HepG2 (cell line): ENCODE measurements around the gene MEAK7. TPM values are rescaled to one million over a fixed set of nuclear protein-coding genes. Genes with fewer than 3 reads are reported as not detected.

ENCODE experiments used
- ATAC-seq: fragments of 200-7000 bp; cut with Tn5 transposase; 3 replicates; pipeline ENCODE4 v1.9.1; 2020; ENCODE audit warnings: mild to moderate bottlenecking, moderate library complexity
- BruUV-seq: library from RNA; stranded (reverse); fragments of 400-500 nt; replicated peaks from 2 replicates; lab custom pipeline; 2021; lab: Mats Ljungman, UMichigan
- CTCF ChIA-PET: fragments of 300-600 bp; formaldehyde crosslinking; extraction: SDS; loops from one replicate; lab custom pipeline; 2021; ENCODE audit warnings: low total read pairs, inconsistent platforms, low intra/inter-chr PET ratio; lab: Yijun Ruan, JAX
- POLR2A ChIA-PET: fragments of 350-600 bp; sonication (Branson Sonifier 250); formaldehyde crosslinking; loops from one replicate; lab custom pipeline; 2020; ENCODE audit warnings: antibody characterized with exemption, inconsistent platforms; lab: Yijun Ruan, JAX
- DNase-seq: peaks from one replicate; pipeline ENCODE4 v3.0.0-alpha.2; 2015; ENCODE audit warnings: low spot score
- FAIRE-seq: peaks from 3 replicates; lab custom pipeline; 2011; peaks lifted over from hg19 to GRCh38; lab: Jason Lieb, UNC
- H2AFZ ChIP-seq: one replicate; pipeline ENCODE4 v1.6.1; 2011; ENCODE audit warnings: low read length, inconsistent platforms
- H3K27ac ChIP-seq: fragments of 300-600 bp; 3 replicates; pipeline ENCODE4 v1.8.0; 2011; ENCODE audit warnings: mixed run types, mild to moderate bottlenecking, mixed read lengths, low read length, inconsistent platforms; ENCODE audit not compliant: insufficient read depth; ENCODE audit errors: extremely low read length
- H3K27me3 ChIP-seq, 2 experiments: fragments of 200-600 bp in 1 of 2; 2 replicates in 1 of 2; 3 replicates in 1 of 2; pipeline versions ENCODE4 v1.6.0 to v1.8.0; 2011; ENCODE audit warnings: low read length in 2 of 2, mild to moderate bottlenecking in 2 of 2, moderate library complexity in 2 of 2, inconsistent platforms in 1 of 2; ENCODE audit not compliant: insufficient read depth in 2 of 2, control insufficient read depth in 1 of 2
- H3K36me3 ChIP-seq, 2 experiments: fragments of 200-600 bp in 1 of 2; replicated peaks in 1 of 2; 2 replicates in 1 of 2; 3 replicates in 1 of 2; pipeline versions ENCODE4 v1.5.1 to v1.8.0; 2011; ENCODE audit warnings: low read length in 2 of 2, inconsistent platforms in 1 of 2; ENCODE audit not compliant: insufficient read depth in 2 of 2, control insufficient read depth in 1 of 2
- H3K4me1 ChIP-seq: 2 replicates; pipeline ENCODE4 v1.5.1; 2012; ENCODE audit warnings: low read length, inconsistent platforms; ENCODE audit not compliant: insufficient read depth
- H3K4me2 ChIP-seq: 2 replicates; pipeline ENCODE4 v1.6.0; 2011; ENCODE audit warnings: low read depth, low read length, inconsistent platforms
- H3K4me3 ChIP-seq, 3 experiments: fragments of 200-600 bp in 1 of 3; sonication (generic), shearing (Covaris generic) in 1 of 3; replicated peaks in 1 of 3; 2 replicates each; pipeline ENCODE4 v1.5.1; 2011 to 2016; ENCODE audit warnings: low read length in 3 of 3, inconsistent platforms in 2 of 3, low read depth in 2 of 3, mild to moderate bottlenecking in 2 of 3, control low read depth in 1 of 3, mixed read lengths in 1 of 3; ENCODE audit not compliant: insufficient read depth in 1 of 3
- H3K79me2 ChIP-seq: one replicate; pipeline ENCODE4 v1.6.1; 2011; ENCODE audit warnings: low read length, inconsistent platforms; ENCODE audit not compliant: insufficient read depth
- H3K9ac ChIP-seq: 2 replicates; pipeline ENCODE4 v1.6.0; 2011; ENCODE audit warnings: mild to moderate bottlenecking, low read depth, low read length, inconsistent platforms; ENCODE audit not compliant: insufficient read depth
- H3K9me3 ChIP-seq: 2 replicates; pipeline ENCODE4 v1.5.1; 2012; ENCODE audit warnings: mild to moderate bottlenecking, low read length
- H4K20me1 ChIP-seq: 2 replicates; pipeline ENCODE4 v1.6.0; 2011; ENCODE audit warnings: inconsistent platforms, mild to moderate bottlenecking, low read length, moderate library complexity; ENCODE audit not compliant: insufficient read depth
- ATF5 ChIP-seq: sonication (generic); formaldehyde crosslinking; IDR thresholded peaks from 2 replicates; pipeline ENCODE4 v1.4.0; 2020; ENCODE audit warnings: mild to moderate bottlenecking, low read depth, missing genetic modification reagents
- BHLHE40 ChIP-seq: IDR thresholded peaks from 2 replicates; pipeline ENCODE4 v1.6.1; 2011; ENCODE audit warnings: low read length, improper control_type of control experiment
- BORCS8-MEF2B ChIP-seq: sonication (generic); formaldehyde crosslinking; IDR thresholded peaks from 2 replicates; pipeline ENCODE4 v1.8.0; 2022; ENCODE audit warnings: mild to moderate bottlenecking, missing genetic modification reagents
- EP300 ChIP-seq, 3 experiments: sonication (generic) in 1 of 3; formaldehyde crosslinking in 1 of 3; IDR thresholded peaks; 2 replicates each; pipeline versions ENCODE4 v1.5.1 to v1.6.1; 2011 to 2020; ENCODE audit warnings: low read depth in 2 of 3, low read length in 2 of 3, borderline replicate concordance in 1 of 3, improper control_type of control experiment in 1 of 3, mild to moderate bottlenecking in 1 of 3, missing genetic modification reagents in 1 of 3, moderate library complexity in 1 of 3
- FOXA1 ChIP-seq, 2 experiments: fragments of 450-650 bp in 1 of 2; sonication (generic) in 1 of 2; formaldehyde crosslinking in 1 of 2; IDR thresholded peaks; 2 replicates each; pipeline versions ENCODE4 v1.4.0 to v1.6.1; 2016 to 2020; ENCODE audit warnings: missing genetic modification reagents in 1 of 2
- HNRNPLL ChIP-seq: fragments of 200-400 bp; formaldehyde crosslinking; IDR thresholded peaks from 2 replicates; pipeline ENCODE4 v1.6.1; 2017; ENCODE audit warnings: mild to moderate bottlenecking, low read depth, low read length; ENCODE audit not compliant: poor library complexity, severe bottlenecking
- JUND ChIP-seq: sonication (generic); formaldehyde crosslinking; IDR thresholded peaks from 2 replicates; pipeline ENCODE4 v1.8.0; 2022; ENCODE audit warnings: mild to moderate bottlenecking, missing genetic modification reagents
- KDM3A ChIP-seq: IDR thresholded peaks from 2 replicates; pipeline ENCODE4 v1.6.1; 2018; ENCODE audit warnings: low read depth, missing compliant biosample characterization
- MTF2 ChIP-seq: sonication (generic); formaldehyde crosslinking; IDR thresholded peaks from 2 replicates; pipeline ENCODE4 v1.5.0; 2020; ENCODE audit warnings: missing genetic modification reagents, borderline replicate concordance
- NCOR1 ChIP-seq: fragments of 200-600 bp; sonication (generic); IDR thresholded peaks from 2 replicates; pipeline ENCODE4 v1.7.0; 2017; ENCODE audit warnings: antibody characterized with exemption, low read length, borderline replicate concordance
- NRL ChIP-seq: sonication (generic); formaldehyde crosslinking; IDR thresholded peaks from 2 replicates; pipeline ENCODE4 v1.5.0; 2020; ENCODE audit warnings: missing genetic modification reagents, mild to moderate bottlenecking, moderate library complexity, borderline replicate concordance
- PHF21A ChIP-seq: sonication (generic); formaldehyde crosslinking; IDR thresholded peaks from 2 replicates; pipeline ENCODE4 v1.5.0; 2020; ENCODE audit warnings: mild to moderate bottlenecking, missing genetic modification reagents
- RARA ChIP-seq: IDR thresholded peaks from 2 replicates; pipeline ENCODE4 v1.6.1; 2016; ENCODE audit warnings: missing genetic modification reagents, missing compliant biosample characterization
- RBM22 ChIP-seq: fragments of 200-400 bp; formaldehyde crosslinking; optimal IDR thresholded peaks from 2 replicates; pipeline ENCODE3; 2017; ENCODE audit warnings: mild to moderate bottlenecking, low read length, moderate library complexity
- SOX13 ChIP-seq, 3 experiments: fragments of 450-650 bp in 1 of 3; sonication (generic) in 1 of 3; formaldehyde crosslinking in 1 of 3; IDR thresholded peaks in 2 of 3; conservative IDR thresholded peaks in 1 of 3; 2 replicates each; pipeline versions ENCODE4 v1.5.0 to v1.6.1; 2016 to 2020; ENCODE audit warnings: antibody characterized with exemption in 1 of 3, mild to moderate bottlenecking in 1 of 3, missing compliant biosample characterization in 1 of 3, missing genetic modification reagents in 1 of 3, moderate library complexity in 1 of 3
- SOX5 ChIP-seq: IDR thresholded peaks from 2 replicates; pipeline ENCODE4 v1.6.1; 2016; ENCODE audit warnings: borderline replicate concordance
- SYNCRIP ChIP-seq: fragments of 200-400 bp; formaldehyde crosslinking; IDR thresholded peaks from 2 replicates; pipeline ENCODE4 v1.6.1; 2018; ENCODE audit warnings: mild to moderate bottlenecking, low read depth, low read length; ENCODE audit not compliant: insufficient read depth
- TCF7 ChIP-seq: sonication (generic); IDR thresholded peaks from 2 replicates; pipeline ENCODE4 v1.6.1; 2016; ENCODE audit warnings: antibody characterized with exemption, low read depth
- TEAD3 ChIP-seq: optimal IDR thresholded peaks from 2 replicates; pipeline ENCODE3; 2016; ENCODE audit warnings: borderline replicate concordance
- XRCC5 ChIP-seq: fragments of 200-400 bp; formaldehyde crosslinking; optimal IDR thresholded peaks from 2 replicates; pipeline ENCODE3; 2017; ENCODE audit warnings: mild to moderate bottlenecking, low read length
- ZBTB44 ChIP-seq: sonication (generic); formaldehyde crosslinking; IDR thresholded peaks from 2 replicates; pipeline ENCODE4 v1.4.0; 2020; ENCODE audit warnings: missing genetic modification reagents
- ZNF160 ChIP-seq: sonication (generic); formaldehyde crosslinking; IDR thresholded peaks from 2 replicates; pipeline ENCODE4 v1.8.0; 2022; ENCODE audit warnings: mild to moderate bottlenecking, inconsistent platforms, missing genetic modification reagents
- ZNF317 ChIP-seq: sonication (generic); formaldehyde crosslinking; IDR thresholded peaks from 2 replicates; pipeline ENCODE4 v1.5.0; 2020; ENCODE audit warnings: mild to moderate bottlenecking, missing genetic modification reagents
- ZNF326 ChIP-seq: sonication (generic); formaldehyde crosslinking; IDR thresholded peaks from 2 replicates; pipeline ENCODE4 v1.4.0; 2020; ENCODE audit warnings: missing genetic modification reagents, borderline replicate concordance
- WGBS: methylation state at CpG from one replicate; pipeline ENCODE4 v1.1.6; 2017; ENCODE audit warnings: low lambda C conversion rate; 5-methylcytosine and 5-hydroxymethylcytosine counted together
- in situ Hi-C: cut with HindIII; loops from 2 replicates; pipeline ENCODE4 v1.10.0; 2017; ENCODE audit warnings: low pct_unique_long_range_greater_than_20kb; ENCODE audit not compliant: extremely low pct_ligation_motif_present
- intact Hi-C: fragments of 100-400 bp; cut with micrococcal nuclease; formaldehyde crosslinking; loops from one replicate; pipeline ENCODE4 v1.10.0; 2022; ENCODE audit not compliant: unreplicated experiment
- polyA plus RNA-seq, 8 experiments: library from polyadenylated mRNA; depleted of rRNA in 3 of 8; stranded (reverse) in 7 of 8; unstranded in 1 of 8; fragments of >200 nt; fragmentation: Illumina TruSeq in 4 of 8; extraction: Trizol in 4 of 8; gene quantifications; 2 replicates each; pipeline versions ENCODE4 v1.2.1 to v1.2.3, GENCODE V29; 2011 to 2016; ENCODE audit warnings: low read depth in 4 of 8, missing spikeins in 1 of 8, mixed read lengths in 1 of 8; ENCODE audit not compliant: insufficient read depth in 1 of 8
- total RNA-seq, 5 experiments: library from RNA; depleted of rRNA; stranded (reverse); fragments of >200 nt; fragmentation: Illumina TruSeq; extraction: Trizol; gene quantifications; 2 replicates each; pipeline ENCODE4 v1.2.3, GENCODE V29; 2016; ENCODE audit warnings: low read depth in 1 of 5

The MEAK7 gene
- total and polyA plus RNA-seq, 2 of the 13 experiments (the other 11 are each of a cell fraction or from before 2014, with no cell fraction given): 11.8 to 14.7 TPM

- in situ Hi-C loops: no loop called here
- 3% methylated on average over 6 of the region's 6 CpGs for WGBS
- Histone ChIP-seq H3K4me1 (peaks cover 30% of the 10 kb centered on the region), H4K20me1 (no peaks in the 10 kb centered on the region), H3K27ac (no peak overlapping the region), H3K9ac (no peak overlapping the region; the same call in 1 of the 2 replicates), H3K36me3 (no peaks in the 10 kb centered on the region), H2AFZ (no peak overlapping the region), H3K4me3 (no peak overlapping the region), H3K27me3 (0 out of 5 replicates have a peak, but pooled peaks cover 0 to 3% of the 10 kb centered on the region in 2 experiments), H3K9me3 (no peaks in the 10 kb centered on the region), H3K4me2 (peak overlapping the region; percentile 41; the same call in 1 of the 2 replicates), H3K79me2 (no peaks in the 10 kb centered on the region)
- intact Hi-C loops: no loop called here
- no TSS peak for BruUV-seq
- POLR2A ChIA-PET: no interaction called here
- CTCF ChIA-PET: no interaction called here
- ATAC-seq (peak; percentile 39; the same call in 2 of the 3 replicates), DNase-seq (peak; percentile 88), FAIRE-seq (no peak)
- TF ChIP-seq SOX13 (IDR thresholded peaks at IDR 0.05): no peak
- TF ChIP-seq SOX13 (CRISPR knock-in tag; conservative IDR thresholded peaks at IDR 0.05 in 1 of 2, IDR thresholded peaks at IDR 0.05 in 1 of 2): no peak; a peak in 1 of 4 replicates
- TF ChIP-seq ZNF326 (CRISPR knock-in tag): no peak
- no peak for TF ChIP-seq SYNCRIP
- peak; percentile 65 for TF ChIP-seq TEAD3
- TF ChIP-seq JUND: no peak
- TF ChIP-seq RBM22: no peak
- TF ChIP-seq ZNF160 (CRISPR knock-in tag): no peak
- no peak for TF ChIP-seq PHF21A (CRISPR knock-in tag)
- TF ChIP-seq RARA (CRISPR knock-in tag): 0 out of 2 replicates have a peak, but pooled peaks have one; percentile 14
- TF ChIP-seq EP300 (IDR thresholded peaks at IDR 0.05; ENCODE audit: low read depth in 2 of 2, low read length in 2 of 2): 0 out of 4 replicates have a peak, but pooled peaks of 1 of the 2 experiments have one; percentile 33
- TF ChIP-seq EP300 (CRISPR knock-in tag; IDR thresholded peaks at IDR 0.05; ENCODE audit: borderline replicate concordance): no peak
- TF ChIP-seq BHLHE40: 0 out of 2 replicates have a peak, but pooled peaks have one; percentile 40
- TF ChIP-seq ZBTB44 (CRISPR knock-in tag): no peak
- TF ChIP-seq KDM3A: no peak
- peak; percentile 10; the same call in 1 of the 2 replicates for TF ChIP-seq SOX5
- TF ChIP-seq FOXA1 (IDR thresholded peaks at IDR 0.05): no peak
- 0 out of 2 replicates have a peak, but pooled peaks have one; percentile 11 for TF ChIP-seq FOXA1 (CRISPR knock-in tag; IDR thresholded peaks at IDR 0.05)
- no peak for TF ChIP-seq MTF2 (CRISPR knock-in tag)
- no peak for TF ChIP-seq HNRNPLL
- TF ChIP-seq NRL (CRISPR knock-in tag): no peak
- TF ChIP-seq TCF7: peak; percentile 77; the same call in 1 of the 2 replicates
- TF ChIP-seq ATF5: no peak
- TF ChIP-seq NCOR1: 0 out of 2 replicates have a peak, but pooled peaks have one; percentile 31
- TF ChIP-seq ZNF317 (CRISPR knock-in tag): no peak
- TF ChIP-seq BORCS8-MEF2B: no peak
- TF ChIP-seq XRCC5: no peak
These were observed 30.9 kb upstream of the MEAK7 start for GRCh38 chr16:84535408-84535807.
